Activated gamma-delta T cell (primary cell): ENCODE measurements around the gene QKI.

ENCODE experiments used
- DNase-seq: peaks from one replicate; lab custom pipeline; 2025; lab: John Stamatoyannopoulos, UW

QKI gene

GRCh38 chr6:163391985-163392384, 22.5 kb upstream of the QKI start:
- DNase-seq: no peak

DNA sequence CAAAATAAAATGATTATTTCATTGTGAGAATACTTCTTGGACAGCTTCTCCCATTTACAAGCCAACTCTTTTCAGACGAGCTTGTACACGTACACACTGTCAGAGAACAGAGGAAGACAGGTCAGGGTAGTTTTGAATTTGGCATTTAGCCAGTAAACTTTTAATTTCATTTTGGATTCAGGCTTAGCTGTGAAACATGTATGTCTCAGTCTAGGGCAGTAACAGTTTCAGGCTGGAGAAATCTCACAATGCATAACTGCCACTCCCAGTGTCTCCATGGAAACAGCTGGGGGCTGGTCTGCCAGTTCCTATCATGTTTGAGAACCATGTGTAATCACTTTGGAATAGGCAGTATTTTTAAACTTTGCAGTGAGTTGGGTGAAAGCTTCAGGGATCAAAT, 22.0 kb upstream of the QKI start:
- DNase-seq: no peak

DNA sequence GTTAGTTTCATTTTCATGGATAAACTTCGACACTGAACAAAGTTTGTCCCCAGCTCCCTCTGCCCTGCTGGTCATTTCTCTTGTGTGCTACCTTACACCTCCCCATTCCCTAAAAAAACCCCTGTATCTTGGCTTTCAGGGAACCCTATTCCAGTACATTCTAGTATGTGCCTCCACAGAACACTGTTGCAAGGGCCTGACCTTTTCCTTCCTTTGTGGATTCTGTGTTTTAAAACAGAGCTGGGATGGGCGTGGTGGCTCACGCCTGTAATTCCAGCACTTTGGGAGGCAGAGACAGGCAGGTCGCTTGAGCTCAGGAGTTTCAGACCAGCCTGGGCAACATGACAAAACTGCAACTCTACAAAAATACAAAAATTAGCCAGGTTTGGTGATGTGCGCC, 20.6 kb upstream of the QKI start:
- DNase-seq: no peak

DNA sequence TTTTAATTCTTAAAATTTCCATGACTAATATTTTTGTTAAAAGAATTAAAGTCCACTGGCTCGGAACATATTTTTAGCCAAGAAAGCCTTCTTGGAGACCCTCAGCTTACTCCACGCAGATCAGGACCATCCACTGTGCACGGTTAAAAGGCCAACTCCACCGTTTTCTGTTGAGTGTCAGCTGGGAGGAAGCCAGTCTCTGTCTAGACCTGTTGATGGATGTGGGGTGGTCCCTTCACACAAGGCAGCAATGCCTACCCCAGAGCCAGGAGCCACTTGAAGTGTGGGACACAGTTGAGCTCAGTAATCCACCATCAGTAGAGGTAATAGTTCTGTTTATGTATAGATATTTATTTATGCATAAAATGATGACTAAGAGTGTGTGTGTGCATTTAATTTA, 19.9 kb upstream of the QKI start:
- no peak for DNase-seq

GRCh38 chr6:163395122-163395830, 19.2 kb upstream of the QKI start:
- DNase-seq: no peak

GRCh38 chr6:163395831-163396185, 18.7 kb upstream of the QKI start:
- no peak for DNase-seq

- no peak for DNase-seq
Measured at GRCh38 chr6:163397326-163397725, 17.2 kb upstream of the QKI start.

DNA sequence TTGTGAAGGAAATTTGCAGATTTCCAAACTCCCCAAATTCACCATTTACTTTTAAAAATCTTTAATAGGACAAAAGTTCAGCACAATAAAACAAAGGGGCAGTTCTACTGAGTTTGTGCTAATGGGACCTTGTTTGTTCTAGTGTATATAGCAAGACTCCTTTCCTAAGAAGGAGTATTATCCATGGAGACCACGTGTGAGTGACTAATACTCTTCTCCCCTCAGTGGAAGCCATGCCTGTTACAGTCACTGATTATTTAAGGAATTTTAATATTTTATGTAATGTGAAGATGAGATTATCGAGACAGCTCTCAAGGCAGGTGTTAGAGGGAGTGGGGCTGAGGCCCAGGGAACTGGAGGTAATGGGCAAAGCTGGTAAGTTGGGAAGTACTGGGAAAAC, 16.4 kb upstream of the QKI start:
- no peak for DNase-seq

DNA sequence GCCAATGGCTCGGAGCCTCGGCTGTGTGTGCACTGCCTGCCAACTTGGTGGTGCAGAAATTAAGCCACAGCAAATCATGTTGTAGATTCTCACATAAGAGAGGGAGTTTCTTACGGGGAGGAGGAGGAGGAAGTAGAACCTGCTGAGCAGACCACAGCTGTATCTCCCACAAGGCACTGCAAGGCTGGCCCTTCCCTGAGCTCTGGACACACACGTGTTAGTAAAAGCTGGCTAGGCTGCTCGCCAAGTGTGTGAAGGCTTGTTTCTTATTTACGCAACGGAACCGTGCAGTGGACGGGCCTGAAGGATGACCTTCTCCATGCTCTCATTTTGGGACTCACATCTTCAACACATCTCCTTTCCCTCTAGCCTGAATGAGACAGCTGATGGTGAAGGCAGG, 15.7 kb upstream of the QKI start:
- no peak for DNase-seq

DNA sequence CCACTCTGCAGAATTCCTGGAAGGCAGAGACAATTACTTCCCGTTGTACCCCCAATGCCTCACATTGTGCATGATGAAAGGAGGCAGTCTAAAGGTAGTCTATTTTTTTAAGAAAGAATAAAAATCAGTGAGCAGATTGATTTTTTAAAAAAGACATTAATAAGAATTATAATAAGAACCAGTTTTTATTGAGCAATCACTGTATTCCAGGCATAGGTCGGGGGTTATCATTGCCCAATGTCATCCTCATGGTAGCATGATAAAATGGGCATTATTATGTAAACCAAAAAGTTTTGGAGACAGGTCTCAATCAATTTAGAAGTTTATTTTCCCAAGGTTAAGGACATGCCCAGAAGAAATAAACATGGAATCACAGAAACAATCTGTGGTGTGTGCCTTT, 14.0 kb upstream of the QKI start:
- no peak for DNase-seq

DNA sequence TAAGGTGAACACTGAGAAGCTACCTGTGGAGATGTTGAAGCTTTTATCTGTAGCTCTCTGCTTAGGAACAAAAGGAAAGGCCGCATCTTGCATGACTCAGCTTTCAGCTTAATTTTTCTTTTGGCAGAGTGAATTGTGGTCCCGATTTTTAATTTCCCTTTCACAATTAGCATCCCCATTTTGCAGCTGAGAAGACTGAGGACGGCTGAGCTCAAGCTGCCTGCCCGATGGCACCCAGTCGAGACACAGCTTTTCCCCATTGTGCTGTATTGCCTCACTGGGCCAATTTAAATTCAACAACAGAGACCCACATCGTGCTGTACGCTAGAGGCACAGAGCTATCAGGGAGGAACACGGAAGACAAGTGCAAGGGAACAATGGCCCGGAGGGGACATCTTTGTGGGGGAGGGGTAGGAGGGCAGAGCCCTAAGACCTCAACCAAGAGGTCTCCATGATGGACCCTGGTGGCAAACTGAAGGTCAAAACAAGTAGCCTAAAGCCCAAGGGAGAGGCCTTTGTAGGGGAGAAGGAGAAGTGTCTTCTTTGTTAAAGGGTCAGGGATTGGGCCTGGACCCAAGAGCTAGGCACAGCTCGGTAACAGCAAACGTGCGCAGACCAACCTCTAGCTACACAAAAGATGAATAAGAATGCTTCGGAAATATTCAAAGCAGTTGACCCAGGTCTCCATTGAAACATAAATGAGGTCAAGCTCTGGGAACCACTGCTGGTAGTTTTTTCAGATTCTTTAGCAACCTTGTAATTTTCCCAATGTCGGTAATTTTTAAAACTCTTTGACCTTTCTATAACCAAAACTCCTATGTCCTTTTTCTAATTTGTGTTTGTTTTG, 13.3 kb upstream of the QKI start:
- no peak for DNase-seq

GRCh38 chr6:163402616-163403015, 11.9 kb upstream of the QKI start:
- DNase-seq: no peak

DNA sequence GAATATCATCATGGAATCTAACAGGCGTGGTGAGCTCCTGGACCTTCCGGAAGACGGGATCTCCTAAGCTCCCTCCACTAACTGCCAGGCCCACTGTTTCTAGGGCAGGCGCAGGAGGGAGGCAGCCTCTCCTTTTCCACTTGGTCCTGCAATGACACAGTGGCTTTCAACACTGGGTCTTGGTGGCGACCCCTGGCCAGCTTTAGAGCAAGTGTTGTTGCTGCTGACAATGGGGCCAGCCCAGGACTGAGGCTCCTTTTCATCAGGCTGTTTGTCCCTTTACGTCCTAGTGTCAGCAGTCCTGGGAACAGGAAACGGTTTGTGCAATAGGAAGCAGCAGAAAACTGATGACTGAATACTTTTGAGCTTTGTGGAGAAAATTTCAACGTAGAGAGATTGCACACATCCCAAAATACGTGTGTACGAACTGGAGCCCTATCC, 9.7 kb upstream of the QKI start:
- DNase-seq: no peak

DNA sequence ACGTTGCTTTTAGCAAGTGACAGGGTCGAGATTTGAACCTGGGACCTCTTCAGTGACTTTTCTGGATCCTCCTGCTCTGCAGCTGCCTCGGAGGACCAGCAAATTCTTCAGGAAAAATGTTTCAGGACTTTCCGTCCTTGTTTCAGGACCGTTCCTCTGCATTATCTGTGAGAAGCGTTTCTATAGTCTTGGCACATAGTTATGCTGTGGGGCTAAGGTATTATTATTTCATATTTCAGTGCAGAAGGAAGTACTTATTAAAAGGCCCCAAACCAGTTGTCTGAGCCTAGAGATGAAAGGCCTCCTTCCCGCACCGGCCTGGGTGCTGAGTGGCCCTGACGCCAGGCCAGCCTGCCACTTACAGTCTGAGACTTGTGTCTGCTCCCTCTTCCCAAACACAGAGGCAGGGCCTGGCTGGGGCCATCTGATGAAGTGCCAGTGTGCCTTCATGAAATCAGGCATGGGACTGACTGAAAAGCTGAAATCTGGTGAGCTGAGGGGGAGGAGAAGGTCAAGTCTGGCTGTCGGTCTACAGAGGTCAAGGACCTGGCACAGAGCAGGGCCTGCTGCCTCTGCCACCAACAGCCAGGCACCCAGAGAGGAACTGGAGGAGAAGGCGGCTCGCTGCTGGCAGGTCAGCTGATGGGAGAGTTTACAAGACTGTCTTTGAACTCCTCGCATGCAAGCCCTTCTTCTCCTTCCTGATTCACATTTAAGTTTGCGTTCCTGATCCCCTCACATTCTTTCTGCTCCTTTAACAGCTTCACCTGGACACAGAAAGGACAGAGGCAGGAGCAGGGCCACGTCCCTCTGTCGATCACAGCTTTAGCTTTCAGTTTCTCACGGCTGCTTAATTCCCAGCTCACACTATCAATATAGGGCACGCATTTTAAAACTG, 8.9 kb upstream of the QKI start:
- DNase-seq: no peak

GRCh38 chr6:163406366-163406765, 8.2 kb upstream of the QKI start:
- DNase-seq: no peak

- no peak for DNase-seq
Measured at GRCh38 chr6:163406830-163407229, 7.7 kb upstream of the QKI start.

DNA sequence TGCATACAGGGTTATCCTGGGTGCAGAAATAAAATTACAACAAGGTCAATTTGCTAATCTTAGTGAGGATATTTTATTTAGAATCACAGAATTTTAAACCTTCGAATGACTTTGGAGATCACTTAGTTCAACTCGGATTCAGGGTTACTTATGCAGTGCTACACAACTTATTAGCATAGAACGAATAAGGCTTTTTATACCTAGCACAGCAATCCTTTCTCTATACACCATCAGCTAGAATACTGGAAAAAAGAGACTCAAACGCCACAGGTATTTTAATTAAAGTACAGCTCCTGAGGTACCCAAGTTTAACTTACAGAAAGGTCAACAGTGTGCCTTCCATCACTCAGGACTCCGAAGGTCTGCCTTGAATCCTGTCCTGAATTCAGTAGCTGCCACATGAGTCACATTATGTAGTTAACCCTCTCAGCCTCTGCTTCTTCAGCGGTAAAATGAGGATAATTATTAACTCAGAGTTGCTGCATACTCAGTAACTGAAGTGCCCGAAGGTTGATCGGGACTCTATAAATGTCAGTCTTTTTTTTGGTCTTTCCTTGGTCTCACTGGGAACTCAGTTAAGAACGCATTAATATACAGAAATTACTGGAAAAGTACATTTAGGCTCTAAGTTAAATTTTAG, 6.0 kb upstream of the QKI start:
- no peak for DNase-seq

DNA sequence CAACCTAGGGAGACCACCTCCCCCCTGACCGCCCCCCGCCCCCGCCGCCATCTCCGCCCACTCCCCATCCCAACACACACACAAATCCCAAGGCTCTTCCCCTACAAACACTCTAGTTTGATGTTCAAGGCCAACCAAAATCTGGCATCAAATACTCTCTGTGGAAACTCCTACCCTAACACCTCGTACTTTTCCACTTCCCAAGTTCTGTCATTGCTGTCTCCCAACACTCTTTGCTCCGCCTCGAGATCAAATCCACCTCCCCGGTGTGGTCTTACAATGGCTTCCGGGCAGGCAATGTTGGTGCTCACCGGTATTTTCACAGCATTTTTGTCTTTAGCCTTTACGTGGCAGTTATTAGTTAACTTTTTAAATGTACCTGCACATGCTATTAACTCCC, 4.8 kb upstream of the QKI start:
- no peak for DNase-seq

DNA sequence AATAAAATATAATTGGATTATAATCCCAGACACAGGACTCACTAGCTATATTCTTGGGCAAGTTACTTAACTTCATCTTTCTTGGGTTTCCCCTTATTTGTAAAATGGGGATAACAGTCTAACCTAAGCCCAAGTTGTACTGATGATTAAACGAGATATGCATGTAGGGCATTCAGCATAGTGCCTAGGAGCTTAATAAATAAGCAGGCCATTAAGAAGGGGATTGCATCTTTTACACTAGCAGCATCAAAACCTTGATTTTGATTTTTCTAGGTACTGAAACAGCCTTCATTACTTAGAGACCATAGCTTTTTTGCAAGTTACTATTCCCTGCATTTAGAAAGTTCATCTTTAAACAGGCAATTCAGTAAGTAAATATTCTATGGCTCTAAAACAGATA, 2.2 kb upstream of the QKI start:
- DNase-seq: no peak

GRCh38 chr6:163412801-163413344, 1.6 kb upstream of the QKI start:
- DNase-seq: no peak

DNA sequence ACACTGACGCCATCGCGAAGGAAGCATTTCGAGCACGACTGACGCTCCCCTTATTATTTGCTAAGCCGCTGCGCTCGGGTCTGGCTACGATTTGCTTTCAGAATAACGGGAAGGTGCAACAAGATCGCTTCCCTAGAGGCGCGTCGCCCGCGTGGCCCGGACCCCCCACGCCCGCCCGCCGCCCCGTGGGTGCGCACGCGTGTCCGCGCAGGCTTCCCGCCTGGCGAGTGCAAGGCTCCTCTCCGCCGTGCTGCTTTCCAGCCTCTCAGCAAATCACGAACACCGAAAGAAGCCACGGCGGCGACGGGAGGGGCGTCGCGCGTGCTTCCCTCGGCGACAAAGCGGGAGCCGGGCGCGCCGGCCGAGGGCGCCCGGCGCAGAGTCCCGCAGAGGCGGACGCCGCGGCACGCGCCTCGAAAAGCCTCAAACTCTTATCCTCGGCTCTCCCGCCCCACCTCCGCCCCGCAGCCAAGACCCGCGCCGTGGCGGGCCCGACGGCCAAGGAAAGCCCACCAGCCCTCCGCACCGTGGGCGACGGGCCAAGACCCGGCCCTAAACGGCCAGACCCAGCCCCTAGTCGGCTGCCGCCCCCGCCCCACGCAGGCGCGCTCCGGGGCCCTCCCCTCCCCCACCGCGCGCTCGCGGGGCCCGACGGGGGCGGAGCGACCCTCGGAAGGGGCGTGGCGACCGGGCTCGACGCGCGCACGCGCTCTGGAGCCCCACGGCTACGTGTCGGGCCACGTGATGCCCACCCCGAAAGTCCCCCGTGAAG, 987 bp upstream of the QKI start:
- peak; percentile 83 for DNase-seq
